ENCODE measurements around the gene STIP1.

GRCh38 chr11:64204080-64204440 is 18.1 kb downstream of the STIP1 start:
- TF ChIP-seq CTCF (IDR thresholded peaks at IDR 0.05; ENCODE audit: low read length) = no peak
- TF ChIP-seq EZH2 (IDR thresholded peaks at IDR 0.05; ENCODE audit: borderline replicate concordance, low read length) = no peak

Data from OCI-LY1 (cell line).